ELR (cell line): ENCODE measurements around the gene PODXL2.

Experiments
- DNase-seq: peaks from one replicate; pipeline ENCODE4 v3.0.0-alpha.2; 2015; ENCODE audit warnings: low read depth

PODXL2 gene

DNA sequence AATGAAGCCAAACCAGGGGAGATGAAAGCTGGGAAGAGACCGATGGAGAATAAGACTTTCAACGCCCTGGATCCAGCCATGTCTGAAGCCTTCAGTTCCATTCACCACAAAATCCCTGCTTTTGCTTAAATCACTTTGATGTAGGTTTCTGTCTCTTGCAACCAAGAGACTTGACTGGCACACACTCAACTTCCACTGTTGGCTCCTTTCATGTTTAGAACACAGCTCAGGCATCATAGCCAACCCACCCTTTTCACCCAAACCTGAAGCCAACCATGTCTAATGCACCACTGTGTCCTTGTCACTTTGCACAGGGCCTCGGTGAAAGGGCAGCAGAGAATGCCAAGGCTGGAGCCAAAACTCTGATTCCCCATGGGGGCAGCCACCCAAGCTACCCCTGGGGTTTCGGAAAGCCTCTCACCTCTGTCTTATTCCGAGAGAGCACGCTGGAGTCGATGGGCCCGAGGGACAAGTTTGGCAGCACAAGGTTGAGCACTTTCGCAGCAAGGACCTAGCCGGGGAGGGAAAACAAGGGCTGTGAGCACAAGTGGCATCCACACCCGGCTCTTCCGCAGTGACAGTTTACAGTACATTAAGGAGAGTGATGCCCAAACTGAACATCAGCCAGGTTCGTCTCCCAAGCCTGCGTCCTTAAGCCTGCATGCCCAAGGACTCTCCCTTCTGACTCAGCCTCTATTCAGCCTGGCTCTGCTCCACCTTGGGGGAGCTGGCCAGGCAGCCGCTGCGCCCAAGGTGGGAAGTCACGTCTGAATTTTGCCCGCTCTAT, 81.4 kb downstream of the PODXL2 start:
- no peak for DNase-seq

DNA sequence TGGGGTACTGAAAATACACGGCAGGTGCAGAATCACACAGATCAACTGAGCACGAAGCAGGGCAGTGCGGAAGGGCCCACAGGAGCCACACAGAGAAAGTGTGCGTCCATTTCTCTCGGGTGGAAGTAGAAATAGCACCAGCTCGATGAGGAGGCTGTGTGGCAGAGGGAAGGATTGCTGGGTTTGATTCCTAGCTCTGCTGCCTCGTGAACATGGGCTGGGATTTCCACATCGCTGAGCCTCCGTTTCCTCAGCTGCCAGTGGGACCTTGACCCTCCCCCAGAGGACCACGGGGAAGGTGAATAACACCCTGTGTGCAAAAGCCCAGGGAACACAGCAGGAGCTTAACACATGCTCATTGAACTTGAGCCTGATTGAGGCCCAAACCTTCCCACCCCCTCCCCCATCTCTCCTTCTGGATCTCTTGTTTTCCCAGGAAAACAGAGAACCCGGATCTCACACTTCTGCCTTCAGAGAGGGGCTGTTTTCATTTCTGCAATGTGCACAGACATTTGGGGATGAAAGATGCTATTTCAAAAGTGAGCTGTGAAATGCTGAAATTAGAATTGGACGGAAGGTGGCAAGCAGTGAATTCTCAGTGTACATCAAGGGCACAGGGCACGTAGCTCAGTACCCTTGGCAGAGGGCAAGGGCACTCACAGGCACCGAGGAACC, 82.2 kb downstream of the PODXL2 start:
- DNase-seq: no peak

DNA sequence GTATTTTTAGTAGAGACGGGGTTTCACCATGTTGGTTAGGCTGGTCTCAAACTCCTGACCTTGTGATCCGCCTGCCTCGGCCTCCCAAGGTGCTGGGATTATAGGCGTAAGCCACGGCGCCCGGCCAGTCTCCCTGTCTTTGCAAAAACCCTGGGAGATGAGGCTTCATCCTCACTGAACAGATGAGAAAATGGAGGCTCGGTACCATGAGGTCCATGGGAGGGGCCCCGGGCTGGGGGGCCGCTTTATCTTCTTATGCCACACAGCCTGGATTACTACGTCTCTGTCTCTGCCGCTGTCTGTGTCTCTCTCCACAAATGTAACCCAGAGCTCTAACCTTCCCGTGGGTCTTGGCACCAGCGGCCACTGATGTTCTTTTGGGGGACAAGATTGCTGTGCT, 82.9 kb downstream of the PODXL2 start:
- DNase-seq: no peak

DNA sequence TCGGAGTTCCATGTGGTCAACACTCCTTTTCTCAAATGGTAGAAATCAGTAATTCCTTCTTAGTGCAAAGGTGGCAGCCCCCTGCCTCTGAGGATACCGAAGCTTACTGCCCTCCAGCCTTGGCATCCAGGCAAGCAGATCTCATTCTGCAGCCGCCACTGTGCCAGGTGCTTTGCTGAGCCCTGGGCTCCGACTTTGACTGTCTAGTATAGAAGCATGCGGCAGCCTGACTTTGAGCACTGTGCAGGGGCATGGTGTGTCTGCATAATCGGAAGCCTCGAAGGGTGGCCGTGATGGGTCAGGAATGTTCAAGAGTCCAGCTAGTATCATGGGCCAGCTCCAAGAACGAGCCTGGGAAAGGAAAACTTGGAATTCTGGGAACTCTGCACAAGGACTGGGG, 83.5 kb downstream of the PODXL2 start:
- no peak for DNase-seq

DNA sequence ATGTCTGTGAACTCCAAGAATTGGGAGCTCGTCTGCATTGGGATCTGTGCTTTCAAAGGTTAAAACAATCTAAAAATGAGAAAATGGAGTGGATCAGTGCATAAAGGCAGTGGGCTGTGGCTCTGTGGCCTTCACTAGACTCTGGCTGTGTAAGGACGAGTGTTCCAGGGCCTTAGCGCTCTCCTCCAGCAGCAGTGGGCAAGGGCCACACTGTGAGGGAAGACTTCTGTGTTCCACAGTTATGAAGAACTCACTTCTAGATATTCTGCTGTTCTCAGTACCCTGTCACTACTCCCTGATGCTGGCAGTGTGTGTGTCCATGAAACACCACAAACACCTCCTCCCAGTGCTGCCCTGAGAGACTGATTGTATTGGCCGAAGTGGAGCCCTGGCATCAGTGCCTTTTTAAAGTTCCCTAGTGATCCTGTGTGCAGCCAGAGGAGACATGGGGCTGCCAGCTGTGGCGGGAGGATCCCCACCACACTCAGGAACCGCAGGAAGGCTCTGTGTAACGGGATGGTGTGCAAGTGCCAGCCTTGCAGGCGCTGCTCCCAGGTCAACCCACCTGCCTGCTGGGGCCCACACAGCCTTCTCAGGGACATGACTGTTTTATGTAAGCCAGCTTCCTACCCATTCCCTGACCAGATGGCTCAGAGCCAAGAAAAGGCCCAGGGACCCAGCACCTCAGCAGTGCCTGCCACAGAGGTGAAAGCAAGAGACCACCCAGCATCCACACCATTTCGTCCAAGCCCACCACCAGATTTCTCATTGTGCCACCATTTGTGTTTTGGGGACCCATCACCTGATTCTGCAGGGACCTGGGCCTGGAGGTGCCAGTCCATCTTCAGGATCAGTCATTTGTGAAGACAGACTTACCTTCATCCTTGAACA, 84.1 kb downstream of the PODXL2 start:
- no peak for DNase-seq

DNA sequence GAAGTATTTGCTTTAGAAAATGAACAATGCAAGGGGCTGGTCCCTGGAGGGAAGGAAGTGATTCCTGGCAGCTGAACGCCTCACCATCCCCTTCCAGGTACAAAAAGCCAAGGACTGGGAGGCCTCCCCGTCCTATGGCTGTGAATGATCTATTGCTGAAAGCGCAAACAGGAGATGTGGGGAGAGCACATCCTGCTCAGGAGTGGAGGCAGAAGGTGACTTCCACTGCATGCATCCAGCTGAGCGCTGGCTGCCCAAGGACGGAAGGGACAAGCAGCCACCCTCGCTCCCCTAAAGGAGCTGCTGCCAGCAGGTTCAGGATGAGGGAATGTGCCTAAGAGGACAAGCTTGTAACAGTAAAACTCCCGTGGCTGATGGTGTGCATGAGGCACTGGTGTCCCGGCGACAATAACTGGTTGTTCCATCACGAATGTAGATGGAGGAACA, 85.2 kb downstream of the PODXL2 start:
- DNase-seq: no peak

DNA sequence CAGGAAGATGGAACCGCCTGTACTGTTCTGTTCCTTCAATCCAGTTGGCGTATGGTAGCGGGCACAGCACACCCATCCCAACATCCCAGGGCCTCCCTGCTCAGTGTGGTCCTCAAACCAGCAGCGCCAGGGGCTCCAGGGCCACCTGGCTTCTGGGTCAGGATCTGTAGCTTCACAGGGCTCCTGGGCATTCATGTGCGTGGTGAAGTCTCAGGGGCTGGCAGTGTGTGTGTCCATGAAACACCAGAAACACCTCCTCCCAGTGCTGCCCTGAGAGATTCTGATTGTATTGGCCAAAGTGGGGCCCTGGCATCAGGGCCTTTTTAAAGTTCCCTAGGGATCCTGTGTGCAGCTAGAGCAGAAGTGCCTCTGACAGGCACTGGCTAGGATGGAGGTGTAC, 85.9 kb downstream of the PODXL2 start:
- no peak for DNase-seq

DNA sequence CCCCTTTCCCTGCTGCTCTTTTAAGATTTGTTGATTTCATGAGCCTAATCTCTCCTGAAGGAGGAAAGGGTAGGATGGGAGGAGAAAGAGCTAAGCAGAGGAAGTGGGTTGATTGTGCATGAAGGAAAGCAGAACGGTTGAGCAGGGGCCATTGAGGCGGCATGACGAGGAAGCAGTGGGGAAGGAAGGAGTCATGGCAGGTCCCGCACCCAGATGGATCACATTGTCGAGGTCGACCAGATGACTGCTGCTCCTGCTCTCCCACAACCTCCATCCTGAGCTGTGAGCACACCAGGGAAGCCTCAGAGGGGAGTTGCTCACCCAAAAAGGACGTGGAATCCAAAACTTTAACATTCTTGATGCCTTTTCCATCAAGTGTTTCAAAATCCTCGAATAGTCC, 86.5 kb downstream of the PODXL2 start:
- no peak for DNase-seq

DNA sequence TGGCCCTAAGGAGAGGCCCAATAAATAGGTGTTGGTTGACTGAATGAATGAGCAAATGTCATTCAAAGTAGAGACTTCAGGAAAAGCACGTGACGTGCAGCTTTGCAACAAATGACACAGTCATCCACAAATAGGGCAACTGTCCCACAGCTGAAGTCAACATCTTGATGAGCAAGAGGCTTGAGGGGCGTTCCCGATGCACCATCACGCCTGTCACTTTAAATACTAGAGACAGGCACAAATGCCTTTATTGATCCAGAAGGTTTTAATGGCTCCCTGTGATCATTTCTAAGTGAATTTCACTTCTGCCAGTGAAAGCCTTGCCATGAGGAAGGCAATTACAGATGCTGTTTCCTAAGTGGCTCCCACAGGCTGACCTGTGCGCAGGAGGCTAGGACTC, 87.4 kb downstream of the PODXL2 start:
- no peak for DNase-seq

DNA sequence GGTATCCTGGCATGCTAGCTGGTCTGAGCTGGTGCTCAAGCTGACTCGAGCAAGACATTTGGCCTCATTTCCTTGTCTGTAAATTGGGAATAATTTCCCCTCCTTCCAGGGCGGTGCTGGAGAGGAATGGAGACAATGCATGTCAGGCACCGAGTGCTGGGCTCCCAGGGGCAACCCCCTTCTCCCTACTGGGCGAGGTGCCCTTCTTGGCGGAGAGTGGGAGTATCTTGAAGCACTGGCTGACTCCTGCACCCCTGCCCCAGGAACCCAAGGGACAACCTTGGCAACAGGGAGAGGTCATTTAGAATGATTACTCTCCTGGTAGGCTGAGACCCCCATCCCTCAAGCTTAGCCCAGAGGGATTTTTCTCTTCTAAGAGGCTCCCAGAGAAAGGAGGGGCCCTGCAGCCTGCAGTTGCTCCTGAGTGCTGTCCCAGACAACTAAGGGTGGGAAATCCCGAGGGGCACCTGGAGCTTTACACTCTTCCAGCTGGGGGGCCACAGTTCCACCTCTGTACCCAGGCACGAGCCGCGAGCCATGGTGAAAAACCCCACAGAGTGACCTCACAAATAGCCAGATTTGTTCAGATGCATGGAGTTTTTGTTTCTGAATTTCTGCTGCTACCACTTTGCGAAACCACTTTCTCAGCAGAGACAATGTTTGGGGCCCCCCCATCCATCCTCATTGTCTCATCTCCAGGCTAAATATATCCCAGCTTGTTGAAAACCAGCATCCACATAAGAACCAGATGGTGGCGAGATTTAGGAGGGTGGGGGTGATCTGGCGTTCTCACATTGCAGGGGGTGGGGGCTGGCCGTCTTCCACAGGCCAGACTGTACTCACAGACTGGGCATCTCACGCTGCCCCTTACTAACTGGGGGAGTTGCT, 88.6 kb downstream of the PODXL2 start:
- DNase-seq: no peak

DNA sequence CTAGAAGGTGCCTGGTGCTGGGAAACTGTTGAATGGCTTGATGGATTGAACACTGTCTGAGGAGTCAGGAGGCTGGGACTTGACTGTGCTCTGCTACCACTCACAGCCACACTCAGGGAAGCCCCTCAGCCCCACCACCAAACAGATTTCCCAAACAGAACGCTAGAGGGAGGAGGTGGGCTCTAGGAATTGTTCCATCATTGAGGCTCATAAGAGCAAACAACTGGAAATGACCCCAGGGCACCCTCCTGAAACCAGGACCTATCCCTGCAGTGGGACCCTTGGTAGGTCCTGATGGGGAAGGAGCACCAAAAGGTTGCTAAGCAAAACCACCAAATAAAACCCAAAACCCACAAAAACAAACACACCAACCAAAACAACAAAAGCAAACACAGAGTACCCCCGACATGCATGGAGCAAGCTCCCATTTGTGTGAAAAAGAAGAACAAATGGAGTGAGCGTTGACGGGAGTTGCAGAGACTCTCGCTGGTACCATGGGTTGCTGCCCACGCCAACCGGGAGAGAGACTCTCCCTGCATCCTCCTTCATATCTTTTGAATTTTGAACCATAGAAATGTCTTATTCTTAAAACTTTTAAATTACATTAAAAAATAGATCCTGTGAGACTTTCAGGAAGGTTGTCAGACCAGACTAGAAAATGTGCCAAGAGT, 89.4 kb downstream of the PODXL2 start:
- DNase-seq: no peak

DNA sequence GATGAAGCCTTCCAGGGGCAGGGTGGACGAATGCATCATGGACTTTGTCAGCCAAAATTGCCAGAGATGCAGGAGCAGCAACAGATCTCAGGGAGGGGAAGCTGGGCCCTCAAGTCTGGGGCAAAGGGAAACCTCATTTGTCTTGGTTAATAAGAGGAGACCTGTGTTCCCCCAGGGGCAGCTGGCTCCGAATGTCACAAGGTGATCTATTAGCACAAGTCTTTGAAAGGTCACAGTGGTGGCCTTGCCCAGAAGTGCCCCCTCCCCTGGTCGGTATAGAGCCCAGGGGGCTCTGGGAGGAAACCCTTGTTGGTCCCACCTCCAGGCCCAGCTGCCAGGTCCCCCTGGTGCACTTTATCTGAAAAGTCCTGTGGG, 89.9 kb downstream of the PODXL2 start:
- DNase-seq: no peak

DNA sequence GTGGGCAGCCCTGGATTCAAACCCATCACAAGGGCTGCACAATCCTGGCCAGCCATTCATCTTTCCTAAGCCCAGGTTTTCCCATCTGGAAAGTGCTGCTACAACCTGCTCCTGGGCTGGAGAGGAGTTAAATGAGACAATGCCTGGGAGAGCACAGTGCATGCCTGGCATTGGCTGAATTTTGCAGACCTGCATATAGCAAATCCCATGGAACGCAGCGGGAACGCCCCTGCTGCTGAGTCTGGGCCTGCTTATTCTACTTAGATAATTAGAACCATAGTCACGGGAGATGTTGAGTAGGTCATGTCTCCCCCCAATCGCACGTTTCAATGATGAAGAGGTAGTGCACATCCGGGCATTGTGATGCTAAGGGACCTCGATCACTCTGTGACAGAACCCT, 90.4 kb downstream of the PODXL2 start:
- DNase-seq: no peak

DNA sequence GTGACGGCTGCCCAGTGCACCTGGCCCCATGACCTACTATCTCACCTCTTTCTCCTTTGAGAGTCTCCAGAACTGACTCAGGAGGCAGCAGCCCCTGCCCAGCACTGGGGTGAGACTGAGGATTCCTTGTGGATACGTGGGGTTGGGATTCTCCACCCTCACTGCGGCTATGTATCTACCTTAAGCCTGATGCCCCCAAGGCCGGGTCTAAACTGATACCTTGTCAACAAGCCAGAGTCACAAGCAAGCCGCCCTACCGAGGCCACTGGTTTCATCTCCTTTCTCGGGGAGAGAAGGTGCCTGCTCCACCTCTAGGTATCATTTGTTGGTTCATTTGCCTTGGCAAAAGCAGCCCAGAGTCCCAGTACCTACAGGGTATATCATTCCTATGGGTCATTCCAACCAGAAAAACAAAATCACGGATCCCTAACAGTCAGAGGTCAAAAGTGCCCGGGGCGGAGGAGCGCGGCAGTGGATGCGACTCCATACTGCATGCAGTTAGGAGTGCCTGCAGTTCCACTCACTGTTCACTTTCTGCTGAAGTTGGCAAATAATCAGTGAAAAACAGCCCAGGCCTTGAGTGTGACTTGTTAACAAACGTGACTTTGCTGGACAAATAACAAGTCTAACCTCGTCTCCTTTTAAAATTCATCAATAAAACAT, 91.3 kb downstream of the PODXL2 start:
- DNase-seq: no peak

DNA sequence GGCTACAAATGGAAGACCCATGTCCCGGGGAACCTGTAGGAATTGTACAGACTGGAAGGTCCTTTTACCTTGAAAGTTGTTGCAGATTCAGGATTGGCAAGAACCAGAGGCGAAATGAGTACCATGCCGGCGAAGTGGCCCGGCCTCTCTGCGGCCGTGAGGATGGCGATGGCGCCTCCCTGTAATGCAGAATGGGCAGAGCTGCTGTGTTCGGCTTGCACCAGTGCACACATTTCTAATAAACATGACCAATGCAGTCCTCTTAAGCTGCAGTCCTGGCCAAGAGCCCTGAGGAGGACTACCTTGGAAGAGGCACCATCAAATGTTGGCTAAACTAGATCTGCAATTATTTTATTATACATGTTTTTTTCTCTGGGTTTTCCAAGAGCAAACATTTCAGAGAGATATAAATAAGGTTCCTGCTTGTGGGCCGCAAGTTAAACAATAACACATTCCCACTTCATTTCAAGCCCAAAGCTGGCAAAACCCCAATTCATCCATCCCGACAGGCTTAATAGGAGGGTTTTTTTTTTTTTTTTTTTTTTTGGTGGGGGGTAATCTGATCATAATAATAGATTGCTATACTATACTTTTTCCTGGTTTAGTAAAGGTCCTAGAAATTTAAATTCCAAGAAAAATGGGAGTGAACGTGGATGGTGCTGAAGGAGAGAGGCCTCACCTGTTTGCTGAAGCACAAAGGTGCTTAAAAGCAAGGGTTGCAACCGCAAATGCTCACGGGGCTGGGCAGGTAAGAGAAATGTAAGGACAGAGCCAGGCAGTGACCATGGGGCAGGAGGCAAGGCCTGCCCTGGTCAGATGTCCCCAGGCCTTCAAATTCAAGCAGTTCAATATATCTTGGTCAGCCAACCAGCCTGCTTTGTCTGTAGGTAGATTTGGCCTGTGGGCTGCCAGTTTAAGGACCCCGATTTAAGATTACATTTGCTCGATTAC, 92.3 kb downstream of the PODXL2 start:
- DNase-seq: no peak

DNA sequence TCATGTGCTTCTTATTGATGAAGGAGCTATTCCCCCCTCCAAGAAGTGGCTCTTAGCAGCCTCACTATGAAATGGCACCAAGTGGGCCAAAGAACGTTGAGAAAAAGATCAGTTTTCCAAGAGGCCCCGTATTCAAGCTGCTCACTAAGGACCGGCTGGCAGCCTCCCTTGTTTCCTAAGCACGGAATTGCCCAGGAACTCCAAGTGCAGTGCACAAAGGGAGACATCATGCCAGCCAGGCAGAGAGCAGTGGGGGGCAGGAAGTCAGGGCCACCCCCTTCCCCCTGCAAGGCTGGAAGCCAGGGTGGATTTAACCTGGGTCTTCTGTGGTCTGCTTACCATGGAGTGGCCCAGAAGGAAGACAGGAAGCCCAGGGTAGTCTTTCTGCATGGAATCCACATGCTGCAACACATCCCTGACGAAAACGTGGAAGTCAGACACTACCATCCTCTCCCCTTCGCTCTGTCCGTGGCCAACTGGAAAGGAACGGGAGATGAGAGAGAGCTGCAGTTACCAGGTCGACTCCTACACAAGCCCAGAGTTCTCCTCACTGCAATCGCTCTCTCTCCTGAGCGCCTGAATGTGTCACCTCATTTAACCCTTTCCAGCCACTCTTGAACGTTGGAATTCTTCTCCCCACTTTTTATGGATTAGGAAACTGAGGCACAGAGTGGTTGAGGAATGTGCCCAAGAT, 93.3 kb downstream of the PODXL2 start:
- DNase-seq: no peak
